H1 (cell line): ENCODE results near the gene HDAC9. TPM values are rescaled to one million over a fixed set of nuclear protein-coding genes. Genes with fewer than 3 reads are reported as not detected.

Source experiments
- CTCF ChIA-PET: fragments of 300-600 bp; sonication (Branson Sonifier 250); formaldehyde crosslinking; loops from one replicate; lab custom pipeline; 2021; ENCODE audit not compliant: partially characterized antibody; lab: Charles Lee
- POLR2A ChIA-PET: fragments of 300-600 bp; sonication (Branson Sonifier 250); formaldehyde crosslinking; loops from one replicate; lab custom pipeline; 2021; ENCODE audit warnings: inconsistent platforms; ENCODE audit not compliant: partially characterized antibody; lab: Charles Lee
- DNase-seq, 2 experiments: peaks; one replicate each; pipeline versions ENCODE4 v3.0.0 to v3.0.0-alpha.2; 2010 to 2022; ENCODE audit warnings: low spot score in 2 of 2, low read depth in 1 of 2, mixed read lengths in 1 of 2
- FAIRE-seq: peaks from 2 replicates; lab custom pipeline; 2011; peaks lifted over from hg19 to GRCh38; lab: Jason Lieb, UNC
- H2AFZ ChIP-seq: 2 replicates; pipeline ENCODE4 v1.8.1; 2012; ENCODE audit warnings: low read length, inconsistent platforms
- H2AK5ac ChIP-seq: 2 replicates; pipeline ENCODE4 v1.6.1; 2013; ENCODE audit warnings: low read depth, low read length
- H2BK120ac ChIP-seq: replicated peaks from 2 replicates; pipeline ENCODE3; 2013; ENCODE audit warnings: low read depth, low read length, inconsistent platforms
- H2BK12ac ChIP-seq: 2 replicates; pipeline ENCODE4 v1.6.1; 2013; ENCODE audit warnings: low read depth, low read length
- H2BK15ac ChIP-seq: 2 replicates; pipeline ENCODE4 v1.6.1; 2013; ENCODE audit warnings: low read length
- H2BK20ac ChIP-seq: 2 replicates; pipeline ENCODE4 v1.6.1; 2013; ENCODE audit warnings: low read length
- H2BK5ac ChIP-seq: 2 replicates; pipeline ENCODE4 v1.6.1; 2013; ENCODE audit warnings: low read depth, low read length
- H3K14ac ChIP-seq: 2 replicates; pipeline ENCODE4 v1.6.1; 2013; ENCODE audit warnings: inconsistent platforms; ENCODE audit not compliant: insufficient read length
- H3K18ac ChIP-seq: 2 replicates; pipeline ENCODE4 v1.6.1; 2013; ENCODE audit warnings: low read length; ENCODE audit errors: extremely low read depth
- H3K23ac ChIP-seq: 2 replicates; pipeline ENCODE4 v1.6.1; 2013; ENCODE audit warnings: inconsistent platforms; ENCODE audit not compliant: insufficient read length
- H3K23me2 ChIP-seq: 2 replicates; pipeline ENCODE4 v1.6.1; 2013; ENCODE audit warnings: low read depth, low read length
- H3K27ac ChIP-seq: 2 replicates; pipeline ENCODE4 v1.6.1; 2011; ENCODE audit warnings: low read depth, low read length, inconsistent platforms
- H3K27me3 ChIP-seq, 4 experiments: replicated peaks in 1 of 4; 1 replicate in 1 of 4; 2 replicates in 3 of 4; pipeline versions ENCODE4 v1.6.1 to v1.8.1; 2011 to 2013; ENCODE audit warnings: low read length in 3 of 4, mild to moderate bottlenecking in 3 of 4, inconsistent platforms in 2 of 4, mixed read lengths in 2 of 4, moderate library complexity in 1 of 4; ENCODE audit not compliant: control insufficient read depth in 3 of 4, insufficient read depth in 3 of 4; ENCODE audit errors: extremely low read depth in 1 of 4
- H3K36me3 ChIP-seq, 4 experiments: 2 replicates each; pipeline versions ENCODE4 v1.6.1 to v1.8.1; 2011 to 2013; ENCODE audit warnings: mild to moderate bottlenecking in 4 of 4, low read length in 3 of 4, moderate library complexity in 2 of 4, control low read depth in 1 of 4, inconsistent platforms in 1 of 4; ENCODE audit not compliant: insufficient read depth in 4 of 4, control insufficient read depth in 2 of 4
- H3K4ac ChIP-seq: replicated peaks from 2 replicates; pipeline ENCODE3; 2013; ENCODE audit warnings: low read length, low read depth, mixed read lengths, inconsistent platforms; ENCODE audit not compliant: insufficient read length
- H3K4me1 ChIP-seq, 4 experiments: replicated peaks in 1 of 4; 1 replicate in 1 of 4; 2 replicates in 3 of 4; pipeline versions ENCODE4 v1.6.1 to v1.8.1; 2011 to 2013; ENCODE audit warnings: low read length in 3 of 4, inconsistent platforms in 2 of 4, mixed read lengths in 1 of 4; ENCODE audit not compliant: insufficient read depth in 4 of 4, control insufficient read depth in 3 of 4
- H3K4me2 ChIP-seq, 2 experiments: 2 replicates each; pipeline versions ENCODE4 v1.6.1 to v1.8.1; 2011 to 2013; ENCODE audit warnings: low read depth in 2 of 2, low read length in 2 of 2, control low read depth in 1 of 2, inconsistent platforms in 1 of 2, mild to moderate bottlenecking in 1 of 2; ENCODE audit not compliant: insufficient read depth in 1 of 2
- H3K4me3 ChIP-seq, 4 experiments: fragments of 200-600, 300-600 bp in 1 of 4; sonication (generic), shearing (Covaris generic), sonication (Bioruptor Twin) in 1 of 4; 2 replicates each; pipeline versions ENCODE4 v1.5.1 to v1.8.1; 2011 to 2016; ENCODE audit warnings: low read length in 4 of 4, low read depth in 3 of 4, control low read depth in 2 of 4, inconsistent platforms in 2 of 4, mild to moderate bottlenecking in 2 of 4, mixed read lengths in 1 of 4, moderate library complexity in 1 of 4; ENCODE audit not compliant: insufficient read depth in 2 of 4; ENCODE audit errors: extremely low read depth in 1 of 4
- H3K56ac ChIP-seq: replicated peaks from 2 replicates; pipeline ENCODE3; 2013; ENCODE audit warnings: low read depth, mild to moderate bottlenecking, mixed read lengths, low read length, inconsistent platforms; ENCODE audit not compliant: insufficient read length
- H3K79me1 ChIP-seq: 2 replicates; pipeline ENCODE4 v1.6.1; 2013; ENCODE audit warnings: low read depth, low read length, control low read depth
- H3K79me2 ChIP-seq, 2 experiments: 2 replicates each; pipeline versions ENCODE4 v1.6.1 to v1.8.1; 2012 to 2013; ENCODE audit warnings: low read length in 2 of 2, mild to moderate bottlenecking in 2 of 2, inconsistent platforms in 1 of 2; ENCODE audit not compliant: insufficient read depth in 2 of 2, control insufficient read depth in 1 of 2
- H3K9ac ChIP-seq, 4 experiments: replicated peaks in 1 of 4; 1 replicate in 1 of 4; 2 replicates in 3 of 4; pipeline versions ENCODE4 v1.6.1 to v1.8.1; 2011 to 2013; ENCODE audit warnings: low read depth in 3 of 4, low read length in 3 of 4, control low read depth in 2 of 4, mild to moderate bottlenecking in 2 of 4, moderate library complexity in 2 of 4, inconsistent platforms in 1 of 4; ENCODE audit errors: extremely low read depth in 1 of 4
- H3K9me3 ChIP-seq, 2 experiments: 2 replicates each; pipeline versions ENCODE4 v1.6.1 to v1.8.1; 2012 to 2013; ENCODE audit warnings: mild to moderate bottlenecking in 2 of 2, moderate library complexity in 2 of 2, control low read depth in 1 of 2, inconsistent platforms in 1 of 2, low read depth in 1 of 2, low read length in 1 of 2, mixed read lengths in 1 of 2; ENCODE audit not compliant: insufficient read depth in 2 of 2
- H4K20me1 ChIP-seq, 2 experiments: replicated peaks in 1 of 2; 2 replicates each; pipeline versions ENCODE3 to v1.8.1; 2011 to 2013; ENCODE audit warnings: inconsistent platforms in 2 of 2, low read length in 2 of 2, mild to moderate bottlenecking in 1 of 2; ENCODE audit not compliant: insufficient read depth in 2 of 2, control insufficient read depth in 1 of 2
- H4K5ac ChIP-seq: 2 replicates; pipeline ENCODE4 v1.6.1; 2013; ENCODE audit warnings: low read length, low read depth, mixed read lengths, inconsistent platforms; ENCODE audit not compliant: insufficient read length
- H4K8ac ChIP-seq: 2 replicates; pipeline ENCODE4 v1.8.0; 2013; ENCODE audit warnings: mild to moderate bottlenecking, moderate library complexity, low read length, inconsistent platforms; ENCODE audit not compliant: insufficient read depth; ENCODE audit errors: extremely low read depth
- H4K91ac ChIP-seq: replicated peaks from 2 replicates; pipeline ENCODE3; 2013; ENCODE audit warnings: low read length, mixed read lengths, inconsistent platforms; ENCODE audit not compliant: insufficient read length
- RNF2 ChIP-seq: fragments of 200-900, 300-1000 bp; sonication (generic); IDR thresholded peaks from 2 replicates; pipeline ENCODE4 v1.7.1; 2016; ENCODE audit warnings: borderline replicate concordance, low read depth, mild to moderate bottlenecking, antibody characterized with exemption, low read length; ENCODE audit not compliant: poor library complexity, severe bottlenecking; ENCODE audit errors: missing control alignments
- RXRA ChIP-seq: IDR thresholded peaks from 2 replicates; pipeline ENCODE4 v1.6.1; 2011; ENCODE audit warnings: low read depth, mild to moderate bottlenecking, low read length, moderate library complexity; ENCODE audit not compliant: insufficient read depth
- ZNF274 ChIP-seq: IDR thresholded peaks from 2 replicates; pipeline ENCODE4 v1.7.0; 2012; ENCODE audit warnings: low read length, borderline replicate concordance; ENCODE audit errors: extremely low read depth
- WGBS, 2 experiments: shearing (Covaris generic) in 1 of 2; methylation state at CpG; one replicate each; pipeline versions ENCODE4 v1.1.6 to v1.1.7; 2013 to 2015; ENCODE audit warnings: low lambda C conversion rate in 2 of 2, mixed read lengths in 2 of 2, inconsistent platforms in 1 of 2, low coverage in 1 of 2, missing lambda C conversion rate in 1 of 2; ENCODE audit not compliant: insufficient replicate concordance in 2 of 2, insufficient coverage in 1 of 2, insufficient read length in 1 of 2; ENCODE audit errors: extremely low coverage in 1 of 2, missing lambda C conversion rate in 1 of 2; 5-methylcytosine and 5-hydroxymethylcytosine counted together
- polyA plus RNA-seq, 7 experiments: library from polyadenylated mRNA; depleted of rRNA in 3 of 7; stranded (reverse) in 5 of 7; unstranded in 2 of 7; fragments of >200 nt in 5 of 7; fragments of 200-250 nt in 2 of 7; gene quantifications; 1 replicate in 5 of 7; 2 replicates in 1 of 7; 4 replicates in 1 of 7; pipeline versions ENCODE4 v1.2.1 to v1.2.3, GENCODE V29; 2011 to 2013; ENCODE audit warnings: missing spikeins in 2 of 7, mixed read lengths in 2 of 7
- total RNA-seq: library from RNA; stranded (reverse); fragmentation: NEBNext Ultra II Directional; extraction: Animal tissue kit (Norgen Biotek cat#: 25700); gene quantifications from 2 replicates; pipeline ENCODE4 v1.2.1, GENCODE V29; 2021

Gene HDAC9
- total and polyA plus RNA-seq, 2 of the 8 experiments (the other 6 are each of a cell fraction or from before 2014, with no cell fraction given) = 9.5 to 13.1 TPM

DNA sequence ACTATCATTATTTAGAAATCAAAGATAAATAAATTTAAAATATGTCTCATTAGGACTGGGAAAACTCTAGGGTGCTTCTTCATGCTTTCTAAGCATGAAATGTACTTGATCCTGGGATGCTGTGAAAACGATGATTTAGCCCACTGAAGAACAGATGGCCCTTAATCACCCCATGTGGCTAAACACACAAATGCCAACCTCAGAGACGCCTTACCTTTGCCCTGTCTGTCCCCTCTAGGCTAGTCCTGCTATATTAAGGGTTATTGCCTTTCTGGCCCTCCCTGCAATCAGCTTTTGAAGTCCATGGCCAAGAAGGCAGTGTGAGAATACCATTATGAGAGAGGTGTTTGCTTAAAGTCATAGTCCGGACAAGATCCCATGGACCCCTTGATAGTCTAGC, 404.7 kb downstream of the HDAC9 start:
- no peak for FAIRE-seq

More for the DNA sequence above, 404.7 kb downstream of the HDAC9 start:
- H4K91ac ChIP-seq = no peak overlapping the region
- no peak overlapping the region for H3K4me3 ChIP-seq
- H2BK5ac ChIP-seq = no peak overlapping the region
- no peak overlapping the region for H4K8ac ChIP-seq
- no peak overlapping the region for H3K18ac ChIP-seq
- no peak overlapping the region for H2BK20ac ChIP-seq
- H4K5ac ChIP-seq = no peak overlapping the region
- H3K79me1 ChIP-seq = no peaks in the 10 kb centered on the region
- ChIA-PET POLR2A (no interaction called here), CTCF (no interaction called here)
- H3K14ac ChIP-seq = no peak overlapping the region
- H3K79me2 ChIP-seq = no peaks in the 10 kb centered on the region
- H2BK12ac ChIP-seq = no peak overlapping the region
- H3K9me3 ChIP-seq = no peaks in the 10 kb centered on the region
- DNase-seq = no peak
- H2AFZ ChIP-seq = no peak overlapping the region
- no peak overlapping the region for H3K4me2 ChIP-seq
- no peak overlapping the region for H3K27ac ChIP-seq
- no peak overlapping the region for H3K4ac ChIP-seq
- H3K9ac ChIP-seq = no peak overlapping the region
- no peak overlapping the region for H2BK120ac ChIP-seq
- no peak for TF ChIP-seq RXRA
- TF ChIP-seq RNF2 = no peak
- no peak for TF ChIP-seq ZNF274
- no peak overlapping the region for H3K56ac ChIP-seq
- no peaks in the 10 kb centered on the region for H3K23me2 ChIP-seq
- no peaks in the 10 kb centered on the region for H3K36me3 ChIP-seq
- no peak overlapping the region for H3K23ac ChIP-seq
- no peaks in the 10 kb centered on the region for H3K27me3 ChIP-seq
- no peaks in the 10 kb centered on the region for H3K4me1 ChIP-seq
- 86% methylated on average over 3 of the region's 3 CpGs; no CpG with 5 or more reads in 1 of the 2 experiments for WGBS, 2 experiments
- no peak overlapping the region for H2BK15ac ChIP-seq
- H2AK5ac ChIP-seq = no peak overlapping the region
- no peaks in the 10 kb centered on the region for H4K20me1 ChIP-seq
